HG03103 (cell line): ENCODE results near the gene HES3.

ENCODE experiments used
- ATAC-seq: cut with Tn5 transposase; IDR thresholded peaks from one replicate; pipeline ENCODE4 v1.9.1; 2021; ENCODE audit warnings: low read depth; ENCODE audit not compliant: unreplicated experiment

The HES3 gene

GRCh38 chr1:6243993-6244392 is at the start of gene HES3:
Gene HES3 (plus strand): TSS chr1:6244179. CDS start chr1:6244366, 187 bp downstream.
- no peak for ATAC-seq

- no peak for ATAC-seq
Measured at GRCh38 chr1:6197746-6198427, 46.1 kb upstream of the HES3 start.

- ATAC-seq, result peak; percentile 10
Measured at GRCh38 chr1:6198646-6199297, 45.2 kb upstream of the HES3 start.

GRCh38 chr1:6199298-6200187 is 44.4 kb upstream of the HES3 start, which contains the start of gene RPL22:
Gene RPL22 (minus strand): TSS chr1:6199595. CDS start chr1:6199573, 22 bp downstream.
- ATAC-seq, result peak; percentile 95

- no peak for ATAC-seq
Measured at GRCh38 chr1:6200188-6200809, 43.7 kb upstream of the HES3 start.

- ATAC-seq, result no peak
Measured at GRCh38 chr1:6202256-6202655, 41.7 kb upstream of the HES3 start.

GRCh38 chr1:6205849-6206519 is 38.0 kb upstream of the HES3 start, which contains the start of gene RNF207:
Gene RNF207 (plus strand): TSS chr1:6206119. CDS start chr1:6206536, 417 bp downstream.
- peak; percentile 45 for ATAC-seq

GRCh38 chr1:6206520-6206855 is 37.5 kb upstream of the HES3 start:
- ATAC-seq, result no peak

- no peak for ATAC-seq
Measured at GRCh38 chr1:6207075-6207885, 36.7 kb upstream of the HES3 start.

GRCh38 chr1:6207921-6208320 is 36.1 kb upstream of the HES3 start:
- no peak for ATAC-seq

- ATAC-seq, result no peak
Measured at GRCh38 chr1:6208723-6209660, 35.0 kb upstream of the HES3 start.

- ATAC-seq, result no peak
Measured at GRCh38 chr1:6209661-6210580, 34.1 kb upstream of the HES3 start.

- ATAC-seq, result no peak
Measured at GRCh38 chr1:6210591-6211355, 33.2 kb upstream of the HES3 start.

- ATAC-seq, result no peak
Measured at GRCh38 chr1:6211731-6212130, 32.2 kb upstream of the HES3 start.

- ATAC-seq, result no peak
Measured at GRCh38 chr1:6212193-6212959, 31.6 kb upstream of the HES3 start.
